Activated T-cell treated with anti-CD3 and anti-CD28 coated beads for 1 hour (primary cell): ENCODE results near the gene ETS2.
A peak's percentile ranks its signal among the peaks of the same experiment; 100 is the strongest.

ENCODE experiments used
- DNase-seq: peaks from one replicate; pipeline ENCODE4 v3.0.0-alpha.2; 2020; ENCODE audit warnings: low read depth

ETS2 gene

GRCh38 chr21:38802050-38803026, 3.4 kb upstream of the ETS2 start:
- no peak for DNase-seq

GRCh38 chr21:38803075-38803660, 2.6 kb upstream of the ETS2 start:
- DNase-seq, result no peak

GRCh38 chr21:38804030-38804788, 1.5 kb upstream of the ETS2 start:
- no peak for DNase-seq

- DNase-seq, result peak; percentile 5
Measured at GRCh38 chr21:38804789-38805327, 871 bp upstream of the ETS2 start.

GRCh38 chr21:38806153-38806941, 618 bp downstream of the ETS2 start:
- peak; percentile 20 for DNase-seq

- DNase-seq, result no peak
Measured at GRCh38 chr21:38806942-38807284, 1.2 kb downstream of the ETS2 start.

- no peak for DNase-seq
Measured at GRCh38 chr21:38807441-38807871, 1.7 kb downstream of the ETS2 start.

GRCh38 chr21:38807986-38808385, 2.3 kb downstream of the ETS2 start:
- DNase-seq, result no peak

GRCh38 chr21:38809198-38809878, 3.6 kb downstream of the ETS2 start:
- DNase-seq, result no peak

GRCh38 chr21:38810034-38810825, 4.5 kb downstream of the ETS2 start:
- DNase-seq, result no peak

GRCh38 chr21:38810826-38811164, 5.1 kb downstream of the ETS2 start:
- no peak for DNase-seq

- no peak for DNase-seq
Measured at GRCh38 chr21:38811257-38811656, 5.5 kb downstream of the ETS2 start.

- no peak for DNase-seq
Measured at GRCh38 chr21:38813143-38813542, 7.4 kb downstream of the ETS2 start.

- no peak for DNase-seq
Measured at GRCh38 chr21:38813547-38813946, 7.8 kb downstream of the ETS2 start.

GRCh38 chr21:38814126-38815059, 8.7 kb downstream of the ETS2 start:
- DNase-seq, result no peak

- DNase-seq, result no peak
Measured at GRCh38 chr21:38815060-38815405, 9.3 kb downstream of the ETS2 start.

- DNase-seq, result no peak
Measured at GRCh38 chr21:38816400-38816977, 10.8 kb downstream of the ETS2 start.

- DNase-seq, result no peak
Measured at GRCh38 chr21:38817371-38818324, 11.9 kb downstream of the ETS2 start.
